SU-DHL-6 (cell line): ENCODE results near the gene AP5Z1.

Source experiments
- CTCF ChIP-seq: fragments of 200-600 bp; sonication (generic); IDR thresholded peaks from one replicate; pipeline ENCODE4 v1.5.1; 2017; ENCODE audit warnings: antibody characterized with exemption, mild to moderate bottlenecking, low read length, moderate library complexity; ENCODE audit not compliant: insufficient read depth, poor library complexity, severe bottlenecking
- EZH2phosphoT487 ChIP-seq: fragments of 200-600 bp; sonication (generic), shearing (Covaris generic); conservative IDR thresholded peaks from 2 replicates; pipeline ENCODE4 v1.6.1; 2018; ENCODE audit warnings: mild to moderate bottlenecking, antibody characterized with exemption, low read length, moderate library complexity, mixed read lengths

- TF ChIP-seq CTCF (no peak), EZH2phosphoT487 (no peak)
Observed at GRCh38 chr7:4747746-4748145, 27.7 kb upstream of the AP5Z1 start.
